GM23338 (cell line): Measurements from ENCODE around the gene HOXD8. TPM values are rescaled to one million over a fixed set of nuclear protein-coding genes. Genes with fewer than 3 reads are reported as not detected.
A peak's percentile ranks its signal among the peaks of the same experiment; 100 is the strongest.

ENCODE experiments used
- ATAC-seq: fragments of 200-7000 bp; cut with Tn5 transposase; 3 replicates; pipeline ENCODE4 v1.9.1; 2020
- DNase-seq: peaks from one replicate; pipeline ENCODE4 v3.0.0-alpha.2; 2015; ENCODE audit warnings: low spot score
- H2AFZ ChIP-seq: fragments of 200-600 bp; sonication (generic); 2 replicates; pipeline ENCODE4 v1.8.0; 2016; ENCODE audit warnings: antibody characterized with exemption, mild to moderate bottlenecking, moderate library complexity
- H3F3A ChIP-seq: fragments of 200-600 bp; sonication (generic); replicated peaks from 2 replicates; pipeline ENCODE4 v1.8.0; 2017; ENCODE audit warnings: antibody characterized with exemption, mixed run types, low read depth
- H3K27ac ChIP-seq: fragments of 200-600 bp; sonication (generic); 2 replicates; pipeline ENCODE4 v1.6.1; 2016; ENCODE audit warnings: low read depth
- H3K27me3 ChIP-seq: fragments of 200-600 bp; sonication (generic); 2 replicates; pipeline ENCODE4 v1.8.0; 2016; ENCODE audit warnings: mild to moderate bottlenecking, mixed run types, moderate library complexity; ENCODE audit not compliant: insufficient read depth
- H3K36me3 ChIP-seq: fragments of 200-600 bp; sonication (generic); 2 replicates; pipeline ENCODE4 v1.8.0; 2016; ENCODE audit warnings: mild to moderate bottlenecking; ENCODE audit not compliant: insufficient read depth
- H3K4me1 ChIP-seq: fragments of 200-600 bp; sonication (generic); 2 replicates; pipeline ENCODE4 v1.8.0; 2016; ENCODE audit warnings: mild to moderate bottlenecking, moderate library complexity; ENCODE audit not compliant: insufficient read depth
- H3K4me2 ChIP-seq: fragments of 200-600 bp; sonication (generic); 2 replicates; pipeline ENCODE4 v1.7.1; 2017; ENCODE audit warnings: mixed run types
- H3K4me3 ChIP-seq: fragments of 200-600 bp; sonication (generic); 2 replicates; pipeline ENCODE4 v1.6.1; 2016; ENCODE audit warnings: mixed run types
- H3K79me2 ChIP-seq: fragments of 200-600 bp; sonication (generic); replicated peaks from 2 replicates; pipeline ENCODE4 v1.8.0; 2017; ENCODE audit warnings: mild to moderate bottlenecking; ENCODE audit not compliant: insufficient read depth
- H3K9me2 ChIP-seq: fragments of 200-600 bp; sonication (generic); 2 replicates; pipeline ENCODE4 v1.8.0; 2017; ENCODE audit not compliant: insufficient read depth
- H4K20me1 ChIP-seq: fragments of 200-600 bp; sonication (generic); replicated peaks from 2 replicates; pipeline ENCODE4 v1.8.0; 2017; ENCODE audit warnings: mild to moderate bottlenecking; ENCODE audit not compliant: insufficient read depth
- H3K27ac Mint-ChIP-seq: 2 replicates; pipeline ENCODE4 v1.8.0; 2020; ENCODE audit warnings: inconsistent platforms, mild to moderate bottlenecking, moderate library complexity, mixed read lengths
- H3K27me3 Mint-ChIP-seq: 3 replicates; pipeline ENCODE4 v1.8.0; 2022; ENCODE audit warnings: low read depth, mild to moderate bottlenecking, moderate library complexity, mixed read lengths, inconsistent platforms; ENCODE audit not compliant: insufficient read depth, poor library complexity
- H3K36me3 Mint-ChIP-seq: 3 replicates; pipeline ENCODE4 v1.8.0; 2021; ENCODE audit warnings: low read depth, mild to moderate bottlenecking, inconsistent platforms, moderate library complexity, mixed read lengths
- H3K4me1 Mint-ChIP-seq: 3 replicates; pipeline ENCODE4 v1.8.0; 2020; ENCODE audit warnings: mild to moderate bottlenecking, inconsistent platforms, mixed read lengths
- H3K4me3 Mint-ChIP-seq: 3 replicates; pipeline ENCODE4 v1.8.0; 2021; ENCODE audit warnings: moderate library complexity, mild to moderate bottlenecking, inconsistent platforms, mixed read lengths
- H3K9me3 Mint-ChIP-seq: 3 replicates; pipeline ENCODE4 v1.8.0; 2020; ENCODE audit warnings: moderate library complexity, mild to moderate bottlenecking, inconsistent platforms, mixed read lengths
- CREB1 ChIP-seq: fragments of 250-450 bp; sonication (Bioruptor Pico); IDR thresholded peaks from 2 replicates; pipeline ENCODE4 v1.5.0; 2020; ENCODE audit warnings: low read depth, mild to moderate bottlenecking, moderate library complexity
- ETS1 ChIP-seq: IDR thresholded peaks from 2 replicates; pipeline ENCODE4 v1.6.1; 2016; ENCODE audit warnings: antibody characterized with exemption
- EZH2 ChIP-seq: fragments of 200-600 bp; sonication (generic); IDR thresholded peaks from one replicate; pipeline ENCODE4 v1.8.0; 2017; ENCODE audit warnings: antibody characterized with exemption, mild to moderate bottlenecking, low read depth; ENCODE audit not compliant: unreplicated experiment
- EZH2phosphoT487 ChIP-seq: fragments of 200-600 bp; sonication (generic); IDR thresholded peaks from one replicate; pipeline ENCODE4 v1.8.1; 2018; ENCODE audit warnings: antibody characterized with exemption; ENCODE audit not compliant: unreplicated experiment
- JUNB ChIP-seq: IDR thresholded peaks from one replicate; pipeline ENCODE4 v1.6.1; 2016; ENCODE audit warnings: antibody characterized with exemption; ENCODE audit not compliant: unreplicated experiment
- NANOG ChIP-seq: IDR thresholded peaks from 2 replicates; pipeline ENCODE4 v1.6.1; 2016; ENCODE audit warnings: antibody characterized with exemption, borderline replicate concordance
- STAT1 ChIP-seq: IDR thresholded peaks from one replicate; pipeline ENCODE4 v1.6.1; 2016; ENCODE audit warnings: antibody characterized with exemption; ENCODE audit not compliant: unreplicated experiment
- ZNF331 ChIP-seq: fragments of 250-450 bp; sonication (Bioruptor Pico); IDR thresholded peaks from 2 replicates; pipeline ENCODE4 v1.5.0; 2020; ENCODE audit warnings: low read depth, mild to moderate bottlenecking, moderate library complexity
- ZNF462 ChIP-seq: fragments of 250-450 bp; sonication (Bioruptor Pico); IDR thresholded peaks from 2 replicates; pipeline ENCODE4 v1.5.0; 2020; ENCODE audit warnings: mild to moderate bottlenecking, moderate library complexity
- polyA plus RNA-seq: library from polyadenylated mRNA; unstranded; fragments of >200 nt; fragmentation: Nextera tagmentation; extraction: Ambion mirVana; gene quantifications from 2 replicates; pipeline ENCODE4 v1.2.1, GENCODE V29; 2016
- total RNA-seq: library from RNA; depleted of rRNA; stranded (reverse); fragments of >200 nt; shearing (Covaris generic); gene quantifications from 2 replicates; pipeline ENCODE4 v1.2.3, GENCODE V29; 2014

HOXD8 gene
- total and polyA plus RNA-seq, 2 experiments from 2014 or later, result not detected

- TF ChIP-seq STAT1, result no peak
- TF ChIP-seq CREB1 (CRISPR knock-in tag), result peak; percentile 37; the same call in 1 of the 2 replicates
- no peak for TF ChIP-seq ETS1
- no peak for TF ChIP-seq NANOG
- no peak for TF ChIP-seq JUNB
- TF ChIP-seq ZNF331, result no peak
- peak; percentile 60 for TF ChIP-seq EZH2phosphoT487
These were observed 13.4 kb upstream of the HOXD8 start, which contains the start of gene HOXD10 (continued) for GRCh38 chr2:176115883-176116813.

GRCh38 chr2:176117162-176117822 lies 12.2 kb upstream of the HOXD8 start:
- Mint-ChIP-seq H3K4me3 (no peak overlapping the region; the same call in 2 of the 3 replicates), H3K27me3 (peaks cover 100% of the 10 kb centered on the region), H3K4me1 (peaks cover 13% of the 10 kb centered on the region), H3K9me3 (peaks cover 14% of the 10 kb centered on the region), H3K27ac (no peak overlapping the region), H3K36me3 (peaks cover 8% of the 10 kb centered on the region; the same call in 2 of the 3 replicates)
- ATAC-seq (no peak), DNase-seq (no peak)
- Histone ChIP-seq H2AFZ (no peak overlapping the region), H3K36me3 (no peaks in the 10 kb centered on the region), H3K4me2 (no peak overlapping the region), H4K20me1 (peaks cover 27% of the 10 kb centered on the region), H3K4me1 (peaks cover 44% of the 10 kb centered on the region), H3K79me2 (no peaks in the 10 kb centered on the region), H3K27me3 (peaks cover 100% of the 10 kb centered on the region), H3K9me2 (no peaks in the 10 kb centered on the region), H3F3A (peaks cover 52% of the 10 kb centered on the region), H3K27ac (no peak overlapping the region), H3K4me3 (no peak overlapping the region)
- TF ChIP-seq EZH2, result peak; percentile 42
- no peak for TF ChIP-seq EZH2phosphoT487

GRCh38 chr2:176117823-176118371 lies 11.6 kb upstream of the HOXD8 start:
- no peaks in the 10 kb centered on the region for H3K9me2 ChIP-seq
- ATAC-seq (no peak), DNase-seq (no peak)
- Mint-ChIP-seq H3K4me3 (no peak overlapping the region), H3K9me3 (peaks cover 14% of the 10 kb centered on the region), H3K27ac (no peak overlapping the region), H3K27me3 (peaks cover 100% of the 10 kb centered on the region), H3K4me1 (peaks cover 11% of the 10 kb centered on the region), H3K36me3 (peaks cover 8% of the 10 kb centered on the region; the same call in 2 of the 3 replicates)
- no peak overlapping the region for H2AFZ ChIP-seq
- H3F3A ChIP-seq, result peaks cover 48% of the 10 kb centered on the region
- no peaks in the 10 kb centered on the region for H3K79me2 ChIP-seq
- H3K4me3 ChIP-seq, result no peak overlapping the region
- peaks cover 26% of the 10 kb centered on the region for H4K20me1 ChIP-seq
- no peak overlapping the region for H3K27ac ChIP-seq
- H3K4me1 ChIP-seq, result peaks cover 44% of the 10 kb centered on the region
- H3K4me2 ChIP-seq, result no peak overlapping the region
- H3K36me3 ChIP-seq, result no peaks in the 10 kb centered on the region
- H3K27me3 ChIP-seq, result peaks cover 100% of the 10 kb centered on the region
- TF ChIP-seq ZNF462 (CRISPR knock-in tag), result no peak
- no peak for TF ChIP-seq JUNB
- no peak for TF ChIP-seq NANOG
- TF ChIP-seq EZH2phosphoT487, result no peak
